ENCODE data around the gene PTPMT1. TPM values are rescaled to one million over a fixed set of nuclear protein-coding genes. Genes with fewer than 3 reads are reported as not detected.
"Not testable (repeated sequence)": the region's sequence is repeated elsewhere in the genome, so short reads cannot be mapped to it uniquely, and the experiment has no call there.

The PTPMT1 gene
- 100 to 1,000 TPM in 1 of 6 donors, 10 to 100 TPM in 5; 69.3 to 133 (median 81.2) TPM for polyA plus RNA-seq (ENCODE audit: low read depth in 6 of 6)

DNA sequence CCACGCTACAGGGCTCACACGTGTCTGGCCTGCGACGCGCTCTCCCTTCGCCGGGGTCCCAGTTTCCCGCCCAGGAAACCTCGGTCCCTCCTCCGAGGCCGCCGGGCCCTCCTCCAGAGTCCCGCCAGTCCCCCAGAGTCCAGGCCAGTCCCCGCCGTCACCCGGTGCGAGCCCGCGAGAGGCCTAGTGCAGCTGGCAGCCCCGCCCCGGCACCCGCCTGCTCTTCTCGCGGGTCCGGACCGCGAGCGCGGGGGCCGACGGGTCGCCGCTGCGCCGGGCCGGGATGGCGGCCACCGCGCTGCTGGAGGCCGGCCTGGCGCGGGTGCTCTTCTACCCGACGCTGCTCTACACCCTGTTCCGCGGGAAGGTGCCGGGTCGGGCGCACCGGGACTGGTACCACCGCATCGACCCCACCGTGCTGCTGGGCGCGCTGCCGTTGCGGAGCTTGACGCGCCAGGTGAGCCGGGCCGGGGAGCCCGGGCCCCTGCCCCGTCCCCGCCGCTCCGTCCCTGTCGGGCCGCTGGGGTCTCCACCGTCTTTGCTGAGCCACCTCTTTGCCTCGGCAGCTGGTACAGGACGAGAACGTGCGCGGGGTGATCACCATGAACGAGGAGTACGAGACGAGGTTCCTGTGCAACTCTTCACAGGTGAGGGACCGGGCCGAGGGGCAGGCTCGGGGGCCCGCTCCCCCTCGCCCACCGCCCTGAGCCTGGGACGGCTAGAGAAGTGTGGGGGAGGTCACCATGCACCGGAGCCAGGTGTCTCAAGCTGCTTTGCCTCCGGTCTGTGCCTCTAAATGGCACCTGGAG is at the start of gene PTPMT1:
PTPMT1 (plus strand) TSS at position 260 of the 809 bp plus-strand sequence; CDS start at position 284, 24 bp downstream.
- peaks cover 9 to 18% (median 12%) of the 10 kb centered on the region in 3 donors for H3K4me1 Mint-ChIP-seq
- H3K27ac Mint-ChIP-seq, result peak within 1 kb of the TSS; percentile 72 to 91 (median 79)
- ATAC-seq (ENCODE audit: low read depth in 2 of 2), result peak; percentile 92 to 93
- peak; percentile 57 for DNase-seq
- peak within 1 kb of the TSS; percentile 81 to 94 (median 84) for H3K4me3 Mint-ChIP-seq
- H3K27me3 Mint-ChIP-seq, result no peaks in the 10 kb centered on the region
- H3K36me3 Mint-ChIP-seq, result no peaks in the 10 kb centered on the region
- H3K9me3 Mint-ChIP-seq, result no peaks in the 10 kb centered on the region

GRCh38 chr11:47516155-47516554 is 49.2 kb upstream of the PTPMT1 start:
- H3K27me3 Mint-ChIP-seq, result no peaks in the 10 kb centered on the region
- DNase-seq, result no peak
- H3K4me1 Mint-ChIP-seq, result peaks cover 32 to 87% (median 64%) of the 10 kb centered on the region in 3 donors
- no peak overlapping the region for H3K4me3 Mint-ChIP-seq
- H3K9me3 Mint-ChIP-seq, result no peaks in the 10 kb centered on the region
- H3K36me3 Mint-ChIP-seq, result no peaks in the 10 kb centered on the region
- H3K27ac Mint-ChIP-seq, result peak overlapping the region in 4 of 6 donors; percentile 38 to 85 (median 54)
- ATAC-seq (ENCODE audit: low read depth in 2 of 2), result no peak

- Mint-ChIP-seq H3K9me3 (no peaks in the 10 kb centered on the region), H3K36me3 (no peaks in the 10 kb centered on the region), H3K4me3 (no peak overlapping the region), H3K27ac (peak overlapping the region; percentile 47 to 85 (median 73)), H3K27me3 (no peaks in the 10 kb centered on the region), H3K4me1 (peaks cover 32 to 83% (median 59%) of the 10 kb centered on the region in 3 donors)
- ATAC-seq (ENCODE audit: low read depth in 2 of 2), result no peak
- no peak for DNase-seq
These were observed 48.2 kb upstream of the PTPMT1 start for GRCh38 chr11:47516984-47517853.

DNA sequence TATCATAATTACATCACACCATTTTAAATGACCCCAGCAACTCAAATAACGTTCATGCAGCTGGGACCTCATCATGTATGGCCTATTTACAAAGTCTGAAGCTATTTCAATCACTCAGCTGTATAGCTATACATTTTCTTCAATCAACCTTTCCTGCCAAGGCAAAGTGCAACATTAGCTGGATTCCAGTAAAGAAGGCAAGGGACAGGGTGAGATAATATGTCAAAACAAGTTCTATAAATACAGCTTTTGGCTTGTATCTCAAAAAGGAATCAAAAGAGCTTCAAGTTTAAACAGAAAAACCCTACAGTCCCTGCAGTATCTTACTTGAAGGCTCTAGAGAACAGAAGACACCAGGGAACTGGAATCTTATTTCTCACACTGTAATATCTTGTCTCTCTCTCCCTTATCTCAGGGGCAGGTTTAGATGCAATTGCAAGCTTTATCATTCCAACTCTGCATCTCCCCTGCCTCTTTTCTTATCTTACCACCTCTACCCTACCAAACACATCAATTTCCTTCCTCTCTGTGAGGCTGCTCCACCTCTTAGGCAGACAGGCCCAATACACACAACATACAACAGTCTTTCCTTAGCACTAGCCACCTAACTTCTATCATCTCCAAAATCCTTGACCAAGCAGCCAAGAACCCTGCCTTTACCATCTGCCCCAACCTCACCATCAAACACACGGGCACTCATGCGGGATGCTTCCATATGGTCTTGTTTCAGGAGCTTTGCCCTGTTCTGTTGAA is 47.0 kb upstream of the PTPMT1 start:
- Mint-ChIP-seq H3K27ac (peak overlapping the region; percentile 46 to 91 (median 73)), H3K4me3 (peak overlapping the region in 7 of 8 donors; percentile 1 to 77 (median 38)), H3K27me3 (no peaks in the 10 kb centered on the region), H3K36me3 (no peaks in the 10 kb centered on the region), H3K9me3 (no peaks in the 10 kb centered on the region), H3K4me1 (peaks cover 37 to 83% (median 65%) of the 10 kb centered on the region in 3 donors)
- no peak for ATAC-seq (ENCODE audit: low read depth in 2 of 2)
- DNase-seq, result no peak

GRCh38 chr11:47523490-47524225 is 41.7 kb upstream of the PTPMT1 start:
- ATAC-seq (ENCODE audit: low read depth in 2 of 2) (peak; percentile 93 to 94), DNase-seq (no peak)
- Mint-ChIP-seq H3K4me3 (peak overlapping the region in 6 of 8 donors; percentile 16 to 64 (median 48)), H3K27me3 (no peaks in the 10 kb centered on the region), H3K36me3 (no peaks in the 10 kb centered on the region), H3K9me3 (no peaks in the 10 kb centered on the region), H3K27ac (peak overlapping the region; percentile 61 to 92 (median 90)), H3K4me1 (peaks cover 36 to 80% (median 44%) of the 10 kb centered on the region in 3 donors)

- peak; percentile 18 to 29 for ATAC-seq (ENCODE audit: low read depth in 2 of 2)
- Mint-ChIP-seq H3K4me3 (peak overlapping the region in 7 of 8 donors; percentile 16 to 64 (median 52)), H3K4me1 (peaks cover 33 to 74% (median 42%) of the 10 kb centered on the region in 3 donors), H3K27ac (peak overlapping the region; percentile 34 to 92 (median 88)), H3K27me3 (no peaks in the 10 kb centered on the region), H3K36me3 (no peaks in the 10 kb centered on the region), H3K9me3 (no peaks in the 10 kb centered on the region)
- DNase-seq, result no peak
These were observed 41.0 kb upstream of the PTPMT1 start for GRCh38 chr11:47524291-47524874.

DNA sequence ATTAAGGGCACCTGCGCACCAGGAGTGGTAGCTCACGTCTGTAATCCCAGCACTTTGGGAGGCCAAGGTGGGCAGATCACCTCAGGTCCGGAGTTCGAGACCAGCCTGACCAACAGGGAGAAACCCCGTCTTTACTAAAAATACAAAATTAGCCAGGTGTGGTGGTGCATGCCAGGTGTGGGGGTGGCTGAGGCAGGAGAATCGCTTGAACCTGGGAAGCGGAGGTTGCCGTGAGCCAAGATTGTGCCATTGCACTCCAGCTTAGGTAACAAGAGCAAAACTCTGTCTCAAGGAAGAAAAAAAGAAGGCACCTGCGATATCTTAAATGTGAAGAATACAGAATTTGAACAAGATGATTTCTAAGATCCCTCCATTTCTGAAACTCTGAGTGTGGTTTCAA is 39.4 kb upstream of the PTPMT1 start:
- not testable (repeated sequence) for DNase-seq; H3K36me3 Mint-ChIP-seq; ATAC-seq (ENCODE audit: low read depth in 2 of 2); H3K27me3 Mint-ChIP-seq; H3K9me3 Mint-ChIP-seq
- H3K27ac Mint-ChIP-seq, result peak overlapping the region; percentile 5 to 98 (median 95)
- peaks cover 32 to 71% (median 43%) of the 10 kb centered on the region in 3 donors for H3K4me1 Mint-ChIP-seq
- H3K4me3 Mint-ChIP-seq, result peak overlapping the region in 4 of 8 donors; percentile 18 to 47 (median 36)

DNA sequence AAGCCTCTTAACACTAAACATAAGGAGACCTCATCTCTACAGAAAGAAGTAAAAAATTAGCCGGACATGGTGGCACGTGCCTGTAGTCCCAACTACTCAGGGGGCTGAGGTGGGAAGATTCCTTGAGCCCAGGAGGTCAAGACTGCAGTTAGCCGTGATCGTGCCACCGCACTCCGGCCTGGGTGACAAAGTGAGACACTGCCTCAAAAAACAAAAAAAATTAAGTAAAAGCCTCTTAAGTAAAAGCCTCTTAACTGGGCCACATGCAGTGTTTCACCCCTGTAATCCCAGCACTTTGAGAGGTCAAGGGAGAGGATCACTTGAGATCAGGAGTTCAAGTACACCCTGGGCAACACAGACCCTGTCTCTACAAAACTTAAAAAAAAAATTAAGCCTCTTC is 38.2 kb upstream of the PTPMT1 start:
- Mint-ChIP-seq H3K27me3 (no peaks in the 10 kb centered on the region), H3K27ac (peak overlapping the region in 2 of 6 donors; percentile 8 to 89), H3K4me3 (no peak overlapping the region), H3K36me3 (no peaks in the 10 kb centered on the region), H3K9me3 (no peaks in the 10 kb centered on the region), H3K4me1 (peaks cover 32 to 71% (median 52%) of the 10 kb centered on the region in 3 donors)
- no peak for ATAC-seq (ENCODE audit: low read depth in 2 of 2)
- no peak for DNase-seq

DNA sequence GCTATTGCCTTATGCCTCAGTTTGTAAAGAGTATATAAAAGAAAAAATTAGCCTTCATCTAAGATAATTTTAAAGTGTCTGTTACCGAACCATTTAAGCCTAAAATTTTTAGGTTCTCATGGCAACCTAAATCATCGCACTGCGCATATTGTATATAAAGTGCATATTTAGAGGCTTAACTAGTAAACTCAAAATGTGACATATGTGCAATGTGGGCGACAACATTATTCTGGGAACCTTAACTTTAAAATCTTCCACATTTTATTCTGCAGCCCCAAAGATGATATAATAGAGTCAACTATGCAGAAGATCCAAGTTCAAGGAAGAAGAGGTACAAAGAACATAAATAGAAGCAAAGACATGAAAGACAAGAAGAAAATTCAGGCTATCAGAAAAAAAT is 35.4 kb upstream of the PTPMT1 start:
- Mint-ChIP-seq H3K27me3 (no peaks in the 10 kb centered on the region), H3K4me1 (peaks cover 30 to 67% (median 34%) of the 10 kb centered on the region in 3 donors), H3K4me3 (no peak overlapping the region), H3K36me3 (no peaks in the 10 kb centered on the region), H3K27ac (peak overlapping the region in 3 of 6 donors; percentile 1 to 76 (median 15)), H3K9me3 (no peaks in the 10 kb centered on the region)
- no peak for DNase-seq
- no peak for ATAC-seq (ENCODE audit: low read depth in 2 of 2)

DNA sequence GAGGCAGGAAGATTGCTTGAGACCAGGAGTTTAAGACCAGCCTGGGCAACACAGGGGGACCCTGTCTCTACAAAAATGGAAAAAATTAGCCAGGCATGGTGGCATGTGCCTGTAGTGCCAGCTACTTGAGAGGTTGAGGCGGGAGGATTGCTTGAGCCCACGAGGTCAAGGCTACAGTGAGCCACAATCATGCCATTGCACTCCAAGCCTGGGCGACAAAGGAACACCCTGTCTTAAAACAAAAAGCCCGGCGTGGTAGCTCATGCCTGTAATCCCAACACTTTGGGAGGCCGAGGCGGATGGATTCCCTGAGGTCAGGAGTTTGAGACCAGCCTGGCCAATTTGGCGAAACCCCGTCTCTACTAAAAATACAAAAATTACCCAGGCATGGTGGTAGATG is 34.7 kb upstream of the PTPMT1 start:
- H3K4me1 Mint-ChIP-seq, result peaks cover 27 to 63% (median 33%) of the 10 kb centered on the region in 3 donors
- not testable (repeated sequence) for H3K9me3 Mint-ChIP-seq; ATAC-seq (ENCODE audit: low read depth in 2 of 2); H3K36me3 Mint-ChIP-seq; DNase-seq; H3K4me3 Mint-ChIP-seq; H3K27me3 Mint-ChIP-seq
- H3K27ac Mint-ChIP-seq, result peak overlapping the region in 5 of 6 donors; percentile 1 to 76 (median 42)

DNA sequence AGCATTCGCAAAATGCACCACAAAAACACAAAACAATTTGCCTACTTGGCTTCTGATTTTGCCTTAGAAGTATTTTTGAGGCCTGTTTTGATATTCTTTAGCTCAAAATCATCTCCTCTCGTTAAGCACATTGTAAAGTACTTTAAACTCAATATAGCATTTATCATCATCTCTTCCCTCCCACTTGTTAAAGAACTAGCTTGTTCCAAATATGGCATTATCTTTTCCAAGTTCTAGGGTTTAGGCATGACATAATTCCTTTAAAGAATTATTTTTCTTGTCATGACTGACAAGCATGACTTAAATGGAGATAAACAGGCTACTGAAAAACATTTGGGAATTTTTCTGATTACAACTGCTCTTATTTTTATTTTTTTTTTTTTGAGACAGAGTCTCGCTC is 33.7 kb upstream of the PTPMT1 start:
- H3K27me3 Mint-ChIP-seq, result no peaks in the 10 kb centered on the region
- H3K4me3 Mint-ChIP-seq, result no peak overlapping the region
- DNase-seq (no peak), ATAC-seq (ENCODE audit: low read depth in 2 of 2) (no peak)
- no peaks in the 10 kb centered on the region for H3K36me3 Mint-ChIP-seq
- H3K27ac Mint-ChIP-seq, result peak overlapping the region in 1 of 6 donors; percentile 76
- H3K9me3 Mint-ChIP-seq, result no peaks in the 10 kb centered on the region
- H3K4me1 Mint-ChIP-seq, result peaks cover 23 to 56% (median 34%) of the 10 kb centered on the region in 3 donors

All from naive B cell (primary cell).